ENCODE results near the gene SYT3. TPM values are rescaled to one million over a fixed set of nuclear protein-coding genes. Genes with fewer than 3 reads are reported as not detected.

The SYT3 gene, protein sequence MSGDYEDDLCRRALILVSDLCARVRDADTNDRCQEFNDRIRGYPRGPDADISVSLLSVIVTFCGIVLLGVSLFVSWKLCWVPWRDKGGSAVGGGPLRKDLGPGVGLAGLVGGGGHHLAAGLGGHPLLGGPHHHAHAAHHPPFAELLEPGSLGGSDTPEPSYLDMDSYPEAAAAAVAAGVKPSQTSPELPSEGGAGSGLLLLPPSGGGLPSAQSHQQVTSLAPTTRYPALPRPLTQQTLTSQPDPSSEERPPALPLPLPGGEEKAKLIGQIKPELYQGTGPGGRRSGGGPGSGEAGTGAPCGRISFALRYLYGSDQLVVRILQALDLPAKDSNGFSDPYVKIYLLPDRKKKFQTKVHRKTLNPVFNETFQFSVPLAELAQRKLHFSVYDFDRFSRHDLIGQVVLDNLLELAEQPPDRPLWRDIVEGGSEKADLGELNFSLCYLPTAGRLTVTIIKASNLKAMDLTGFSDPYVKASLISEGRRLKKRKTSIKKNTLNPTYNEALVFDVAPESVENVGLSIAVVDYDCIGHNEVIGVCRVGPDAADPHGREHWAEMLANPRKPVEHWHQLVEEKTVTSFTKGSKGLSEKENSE
- polyA plus RNA-seq = 14.8 and 18.6 TPM in 2 replicates
- 25.6 and 26.3 TPM in 2 replicates for polyA minus RNA-seq

DNA sequence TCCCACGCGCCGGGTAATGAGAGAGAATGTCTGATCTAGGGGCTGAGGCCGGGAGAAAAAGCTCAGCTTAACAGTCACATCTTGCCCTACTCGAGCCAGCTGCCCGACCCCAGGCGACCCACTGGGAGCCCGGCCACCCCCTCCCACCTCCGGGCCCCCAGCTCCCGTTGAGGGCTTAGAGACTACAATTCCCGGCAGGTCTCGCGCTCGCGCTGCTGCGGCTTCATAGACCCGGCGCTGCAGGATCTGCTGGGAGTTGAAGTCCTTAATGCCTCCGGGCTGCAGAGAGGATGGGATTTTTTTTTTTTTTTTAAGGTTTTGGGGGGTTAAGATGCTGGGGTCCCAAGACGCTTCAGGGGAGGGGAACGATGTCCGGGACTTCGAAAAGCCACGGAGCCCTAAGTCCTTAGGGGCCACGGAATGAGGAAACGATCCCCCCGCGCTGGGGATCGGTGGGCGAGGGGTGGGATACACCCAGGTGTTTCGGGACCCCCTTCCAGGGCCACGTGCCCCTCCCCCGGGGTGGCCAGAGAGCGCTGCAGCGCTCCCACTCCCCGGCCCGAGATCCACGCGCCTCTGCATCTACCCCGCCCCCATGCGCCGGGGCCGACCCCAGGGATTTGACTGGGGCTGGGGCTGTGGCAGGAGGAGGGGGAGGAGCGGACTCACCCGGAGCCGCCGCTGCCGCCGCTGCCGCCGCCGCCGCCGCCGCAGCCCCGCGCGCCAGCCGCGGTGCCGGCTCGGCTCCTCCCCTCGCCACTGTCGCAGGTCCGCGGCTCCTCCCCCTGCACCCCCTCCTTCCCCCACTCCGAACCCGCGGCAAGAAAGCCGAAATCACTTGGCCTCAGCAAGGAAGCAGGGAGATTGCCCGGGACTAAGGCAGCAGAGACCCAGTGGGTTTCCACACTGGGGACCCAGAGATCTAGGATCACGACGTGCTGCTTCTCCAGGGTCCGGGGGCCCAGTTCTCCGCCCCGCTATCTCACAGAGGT lies at the start of gene SYT3:
TSS of gene SYT3 (minus strand) at position 761 of the 992 bp plus-strand sequence. CDS start 2,470 bp downstream, outside the sequence.
- H3K27ac ChIP-seq (ENCODE audit: low read length) = peak within 1 kb of the TSS; percentile 49

DNA sequence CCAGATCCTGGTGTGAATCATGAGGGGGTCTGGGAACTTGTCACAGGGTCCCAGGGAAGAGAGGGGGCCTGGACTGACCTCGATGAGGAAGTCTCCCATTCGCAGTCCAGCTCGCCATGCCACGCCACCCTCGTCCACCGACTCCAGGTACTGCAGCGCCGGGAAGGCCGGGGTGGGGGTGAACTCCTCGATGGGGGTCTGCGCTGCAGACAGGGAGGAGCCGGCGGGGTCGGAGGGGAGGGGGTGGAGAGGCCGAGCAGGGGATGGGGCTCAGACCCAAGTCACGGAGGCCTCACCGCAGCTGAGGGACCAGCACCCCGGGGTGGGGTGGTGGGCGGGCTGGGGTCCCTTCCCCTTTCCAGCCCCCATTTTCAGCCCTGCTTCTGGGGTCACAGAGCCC lies 49.1 kb upstream of the SYT3 start:
- Histone ChIP-seq H3K9me2 (ENCODE audit: insufficient read depth, low read length) (no peaks in the 10 kb centered on the region), H3F3A (ENCODE audit: insufficient read depth, low read length, poor library complexity, severe bottlenecking) (no peaks in the 10 kb centered on the region), H4K20me1 (ENCODE audit: insufficient read depth) (no peaks in the 10 kb centered on the region), H2AFZ (ENCODE audit: low read depth, low read length) (no peak overlapping the region), H3K36me3 (ENCODE audit: insufficient read depth, low read length) (no peaks in the 10 kb centered on the region), H3K4me3 (ENCODE audit: low read length) (no peak overlapping the region), H3K9me3 (ENCODE audit: low read length) (no peaks in the 10 kb centered on the region), H3K79me2 (replicated peaks; ENCODE audit: insufficient read depth, low read length) (peaks cover 37% of the 10 kb centered on the region), H3K27ac (ENCODE audit: low read length) (no peak overlapping the region), H3K9ac (ENCODE audit: low read length) (no peak overlapping the region), H3K4me2 (ENCODE audit: low read length) (no peak overlapping the region), H3K27me3 (ENCODE audit: insufficient read depth, low read depth, low read length) (no peaks in the 10 kb centered on the region)
- TF ChIP-seq, protein P1, sequence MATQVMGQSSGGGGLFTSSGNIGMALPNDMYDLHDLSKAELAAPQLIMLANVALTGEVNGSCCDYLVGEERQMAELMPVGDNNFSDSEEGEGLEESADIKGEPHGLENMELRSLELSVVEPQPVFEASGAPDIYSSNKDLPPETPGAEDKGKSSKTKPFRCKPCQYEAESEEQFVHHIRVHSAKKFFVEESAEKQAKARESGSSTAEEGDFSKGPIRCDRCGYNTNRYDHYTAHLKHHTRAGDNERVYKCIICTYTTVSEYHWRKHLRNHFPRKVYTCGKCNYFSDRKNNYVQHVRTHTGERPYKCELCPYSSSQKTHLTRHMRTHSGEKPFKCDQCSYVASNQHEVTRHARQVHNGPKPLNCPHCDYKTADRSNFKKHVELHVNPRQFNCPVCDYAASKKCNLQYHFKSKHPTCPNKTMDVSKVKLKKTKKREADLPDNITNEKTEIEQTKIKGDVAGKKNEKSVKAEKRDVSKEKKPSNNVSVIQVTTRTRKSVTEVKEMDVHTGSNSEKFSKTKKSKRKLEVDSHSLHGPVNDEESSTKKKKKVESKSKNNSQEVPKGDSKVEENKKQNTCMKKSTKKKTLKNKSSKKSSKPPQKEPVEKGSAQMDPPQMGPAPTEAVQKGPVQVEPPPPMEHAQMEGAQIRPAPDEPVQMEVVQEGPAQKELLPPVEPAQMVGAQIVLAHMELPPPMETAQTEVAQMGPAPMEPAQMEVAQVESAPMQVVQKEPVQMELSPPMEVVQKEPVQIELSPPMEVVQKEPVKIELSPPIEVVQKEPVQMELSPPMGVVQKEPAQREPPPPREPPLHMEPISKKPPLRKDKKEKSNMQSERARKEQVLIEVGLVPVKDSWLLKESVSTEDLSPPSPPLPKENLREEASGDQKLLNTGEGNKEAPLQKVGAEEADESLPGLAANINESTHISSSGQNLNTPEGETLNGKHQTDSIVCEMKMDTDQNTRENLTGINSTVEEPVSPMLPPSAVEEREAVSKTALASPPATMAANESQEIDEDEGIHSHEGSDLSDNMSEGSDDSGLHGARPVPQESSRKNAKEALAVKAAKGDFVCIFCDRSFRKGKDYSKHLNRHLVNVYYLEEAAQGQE (IDR thresholded peaks at IDR 0.05; ENCODE audit: borderline replicate concordance) = no peak
- TF ChIP-seq MXI1 (conservative IDR thresholded peaks at IDR 0.05; ENCODE audit: poor library complexity, severe bottlenecking) (no peak), TAF1 (IDR thresholded peaks at IDR 0.05; ENCODE audit: low read depth) (no peak), EZH2 (IDR thresholded peaks at IDR 0.05; ENCODE audit: borderline replicate concordance, insufficient read depth, low read length, poor library complexity, severe bottlenecking) (no peak)

More for the DNA sequence above, at the start of gene SYT3:
- H4K20me1 ChIP-seq (ENCODE audit: insufficient read depth) = no peaks in the 10 kb centered on the region
- peak within 1 kb of the TSS; percentile 57 for H2AFZ ChIP-seq (ENCODE audit: low read depth, low read length)
- peak within 1 kb of the TSS; percentile 84 for H3K9ac ChIP-seq (ENCODE audit: low read length)
- H3K36me3 ChIP-seq (ENCODE audit: insufficient read depth, low read length) = no peaks in the 10 kb centered on the region
- H3K79me2 ChIP-seq (replicated peaks; ENCODE audit: insufficient read depth, low read length) = no peaks in the 10 kb centered on the region
- peaks cover 4% of the 10 kb centered on the region for H3K9me3 ChIP-seq (ENCODE audit: low read length)
- no peaks in the 10 kb centered on the region for H3K9me2 ChIP-seq (ENCODE audit: insufficient read depth, low read length)
- peaks cover 15% of the 10 kb centered on the region for H3K27me3 ChIP-seq (ENCODE audit: insufficient read depth, low read depth, low read length)
- TF ChIP-seq, protein P1 (IDR thresholded peaks at IDR 0.05; ENCODE audit: borderline replicate concordance) = no peak
- TF ChIP-seq EZH2 (IDR thresholded peaks at IDR 0.05; ENCODE audit: borderline replicate concordance, insufficient read depth, low read length, poor library complexity, severe bottlenecking) (no peak), SMC3 (conservative IDR thresholded peaks at IDR 0.05; ENCODE audit: poor library complexity) (peak; percentile 50), RAD21 (conservative IDR thresholded peaks at IDR 0.05) (no peak), POLR2AphosphoS5 (IDR thresholded peaks at IDR 0.05) (peak; percentile 38), MXI1 (conservative IDR thresholded peaks at IDR 0.05; ENCODE audit: poor library complexity, severe bottlenecking) (peak; percentile 78), TAF1 (IDR thresholded peaks at IDR 0.05; ENCODE audit: low read depth) (no peak), EP300 (conservative IDR thresholded peaks at IDR 0.05; ENCODE audit: poor library complexity, severe bottlenecking) (peak; percentile 35)
- TF ChIP-seq, protein P2, sequence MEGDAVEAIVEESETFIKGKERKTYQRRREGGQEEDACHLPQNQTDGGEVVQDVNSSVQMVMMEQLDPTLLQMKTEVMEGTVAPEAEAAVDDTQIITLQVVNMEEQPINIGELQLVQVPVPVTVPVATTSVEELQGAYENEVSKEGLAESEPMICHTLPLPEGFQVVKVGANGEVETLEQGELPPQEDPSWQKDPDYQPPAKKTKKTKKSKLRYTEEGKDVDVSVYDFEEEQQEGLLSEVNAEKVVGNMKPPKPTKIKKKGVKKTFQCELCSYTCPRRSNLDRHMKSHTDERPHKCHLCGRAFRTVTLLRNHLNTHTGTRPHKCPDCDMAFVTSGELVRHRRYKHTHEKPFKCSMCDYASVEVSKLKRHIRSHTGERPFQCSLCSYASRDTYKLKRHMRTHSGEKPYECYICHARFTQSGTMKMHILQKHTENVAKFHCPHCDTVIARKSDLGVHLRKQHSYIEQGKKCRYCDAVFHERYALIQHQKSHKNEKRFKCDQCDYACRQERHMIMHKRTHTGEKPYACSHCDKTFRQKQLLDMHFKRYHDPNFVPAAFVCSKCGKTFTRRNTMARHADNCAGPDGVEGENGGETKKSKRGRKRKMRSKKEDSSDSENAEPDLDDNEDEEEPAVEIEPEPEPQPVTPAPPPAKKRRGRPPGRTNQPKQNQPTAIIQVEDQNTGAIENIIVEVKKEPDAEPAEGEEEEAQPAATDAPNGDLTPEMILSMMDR (IDR thresholded peaks at IDR 0.05; ENCODE audit: poor library complexity, severe bottlenecking) = no peak
- H3K4me2 ChIP-seq (ENCODE audit: low read length) = peak within 1 kb of the TSS; percentile 91
- H3K4me3 ChIP-seq (ENCODE audit: low read length) = peak within 1 kb of the TSS; percentile 92
- H3F3A ChIP-seq (ENCODE audit: insufficient read depth, low read length, poor library complexity, severe bottlenecking) = no peaks in the 10 kb centered on the region
